NCI-H1417 (cell line): ENCODE data around the gene SCARF2.
A peak's percentile ranks its signal among the peaks of the same experiment; 100 is the strongest.
"Not testable (repeated sequence)": the region's sequence is repeated elsewhere in the genome, so short reads cannot be mapped to it uniquely, and the experiment has no call there.

Experiments used
- DNase-seq, 3 experiments: peaks; one replicate each; lab custom pipeline; 2025; lab: John Stamatoyannopoulos, UW

SCARF2 gene

DNA sequence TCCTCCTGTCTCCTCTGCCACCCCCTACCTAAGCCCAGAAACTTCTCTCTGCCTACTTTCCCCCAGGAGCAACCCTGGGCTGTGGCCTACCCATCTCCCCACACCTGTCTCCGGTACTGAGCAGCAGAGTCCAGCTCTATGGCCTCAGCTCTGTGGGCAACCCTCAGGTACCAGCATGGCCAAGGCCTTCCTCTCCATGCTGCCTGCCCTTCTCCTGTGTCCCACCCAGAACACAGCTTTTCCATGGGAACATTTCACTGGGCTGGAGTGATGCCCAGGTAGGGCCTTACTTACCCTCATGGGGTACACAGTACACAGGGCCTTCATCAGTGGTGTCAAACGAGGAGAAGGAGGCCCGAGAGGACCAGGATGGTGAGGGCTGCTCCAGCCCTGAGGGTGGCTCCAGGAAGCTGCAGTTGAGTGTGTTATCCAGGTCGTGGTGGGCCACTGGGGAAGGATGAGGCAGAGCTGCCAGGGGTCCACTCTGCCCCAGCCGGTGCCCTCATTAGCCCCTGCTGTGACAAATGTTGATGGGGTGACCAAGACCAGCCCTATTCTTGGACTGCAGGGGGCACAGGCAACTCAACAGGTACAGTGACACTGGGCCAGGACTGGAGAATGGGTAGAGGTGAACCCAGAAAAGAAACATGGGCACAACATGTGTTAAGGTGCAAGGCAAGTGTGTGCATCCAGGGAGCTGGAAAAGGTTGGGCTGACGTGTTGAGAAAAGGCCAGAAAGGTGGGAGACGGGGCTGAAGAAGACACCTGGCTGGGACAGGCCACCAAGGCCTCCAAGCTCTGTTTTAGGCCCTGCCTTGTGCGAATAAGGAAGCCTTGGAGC, 10.3 kb downstream of the SCARF2 start:
- no peak for DNase-seq

DNA sequence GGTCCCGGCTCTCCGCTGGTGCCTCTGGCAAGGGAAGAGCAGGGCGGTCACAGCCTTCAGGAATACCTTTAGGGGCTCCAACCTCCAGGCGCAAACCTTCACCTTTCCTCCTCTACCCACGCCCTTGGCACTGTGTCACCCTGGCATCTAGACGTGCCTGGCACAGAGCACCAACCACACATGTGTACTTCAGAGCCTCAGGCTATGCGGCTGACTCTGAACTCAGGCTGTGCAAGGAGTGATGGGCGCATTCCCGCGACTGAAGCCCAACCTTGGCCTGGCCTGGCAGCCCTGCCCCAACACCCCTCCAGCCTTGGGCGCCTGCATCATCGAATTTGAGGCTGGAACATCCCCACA, 11.4 kb downstream of the SCARF2 start:
- no peak for DNase-seq

DNA sequence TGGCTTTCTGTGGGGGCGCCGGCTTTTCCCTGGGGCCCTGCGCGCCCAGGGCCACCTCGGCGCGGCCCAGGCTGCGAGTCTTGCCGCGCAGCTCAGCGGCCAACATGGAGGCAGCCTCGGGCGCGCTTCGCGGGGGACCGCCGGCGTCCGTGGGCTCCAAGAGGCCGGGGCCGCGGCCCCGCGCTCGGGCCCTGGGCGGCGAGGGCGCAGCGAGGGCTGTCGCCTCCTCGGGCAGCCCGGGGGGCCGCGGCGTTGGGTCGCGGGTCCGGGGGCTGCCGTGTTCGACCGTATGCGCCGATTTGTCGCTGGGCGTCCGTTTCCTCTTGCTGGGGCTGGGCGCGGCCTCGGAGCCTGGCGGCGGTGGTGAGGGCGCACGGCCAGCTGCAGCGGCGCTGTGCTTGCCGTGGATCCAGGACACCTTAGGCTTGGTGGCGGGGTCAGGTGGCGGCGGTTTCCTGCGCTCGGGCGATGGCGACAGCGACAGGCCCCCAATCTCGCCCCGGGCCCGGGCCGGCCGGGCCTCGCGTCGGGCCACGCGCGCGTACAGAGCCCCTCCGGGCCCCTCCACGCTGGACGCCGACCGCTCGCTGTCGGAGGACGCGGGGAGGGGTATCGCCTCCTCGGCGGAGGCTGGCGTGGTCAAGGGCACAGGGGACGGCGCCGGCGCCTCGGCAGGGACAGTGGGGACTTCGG, 11.9 kb downstream of the SCARF2 start:
- DNase-seq = no peak

DNA sequence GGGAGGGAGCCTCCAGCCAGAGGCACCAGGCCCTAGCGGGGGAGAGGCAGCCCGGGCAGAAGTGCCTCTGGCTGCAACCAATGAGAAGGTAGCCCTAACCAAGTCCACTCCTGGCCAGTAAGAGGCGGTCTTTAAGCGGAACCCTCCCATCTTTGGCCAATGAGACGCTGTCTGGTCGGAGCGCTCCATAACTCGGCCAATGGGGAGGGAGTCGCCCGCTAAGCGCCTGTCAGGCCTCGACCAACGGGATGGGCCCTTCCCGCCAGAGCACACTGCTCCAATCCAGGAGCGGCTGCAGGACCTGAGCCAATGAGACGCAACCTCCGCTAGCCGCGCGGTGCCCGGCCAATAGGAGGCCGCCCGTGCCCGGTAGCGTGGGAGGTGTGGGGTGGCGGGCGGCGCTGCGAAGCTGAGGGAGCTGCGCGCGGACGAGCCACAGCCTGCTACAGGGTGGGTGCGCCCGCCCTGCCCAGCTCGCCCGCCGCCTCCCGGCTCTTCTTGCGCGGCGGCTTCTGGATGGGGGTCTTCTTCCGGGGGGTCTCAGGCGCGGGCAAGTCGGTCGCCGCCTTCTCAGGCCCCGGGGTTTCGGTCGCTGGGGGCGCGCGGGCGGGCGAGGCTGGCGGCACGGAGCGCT, 12.6 kb downstream of the SCARF2 start:
- DNase-seq = no peak

DNA sequence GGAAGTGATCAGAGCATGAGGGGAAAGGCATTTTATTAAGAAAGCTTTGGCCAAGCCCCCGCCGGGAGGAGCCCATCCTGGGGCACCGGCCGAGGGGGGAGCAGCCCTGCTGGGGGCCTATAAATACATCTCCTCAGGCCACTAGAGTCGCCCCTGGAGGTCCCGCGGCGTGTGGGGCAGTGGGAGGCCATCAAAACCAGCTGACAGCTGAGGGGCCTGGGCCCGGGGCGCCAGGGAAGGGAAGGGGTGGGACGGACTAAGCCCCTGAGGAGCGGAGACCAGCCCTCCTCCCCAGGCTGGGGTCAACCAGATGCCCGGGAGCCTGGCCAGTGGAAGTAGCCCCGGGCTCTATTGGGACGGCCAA, 13.1 kb downstream of the SCARF2 start:
- DNase-seq = no peak

DNA sequence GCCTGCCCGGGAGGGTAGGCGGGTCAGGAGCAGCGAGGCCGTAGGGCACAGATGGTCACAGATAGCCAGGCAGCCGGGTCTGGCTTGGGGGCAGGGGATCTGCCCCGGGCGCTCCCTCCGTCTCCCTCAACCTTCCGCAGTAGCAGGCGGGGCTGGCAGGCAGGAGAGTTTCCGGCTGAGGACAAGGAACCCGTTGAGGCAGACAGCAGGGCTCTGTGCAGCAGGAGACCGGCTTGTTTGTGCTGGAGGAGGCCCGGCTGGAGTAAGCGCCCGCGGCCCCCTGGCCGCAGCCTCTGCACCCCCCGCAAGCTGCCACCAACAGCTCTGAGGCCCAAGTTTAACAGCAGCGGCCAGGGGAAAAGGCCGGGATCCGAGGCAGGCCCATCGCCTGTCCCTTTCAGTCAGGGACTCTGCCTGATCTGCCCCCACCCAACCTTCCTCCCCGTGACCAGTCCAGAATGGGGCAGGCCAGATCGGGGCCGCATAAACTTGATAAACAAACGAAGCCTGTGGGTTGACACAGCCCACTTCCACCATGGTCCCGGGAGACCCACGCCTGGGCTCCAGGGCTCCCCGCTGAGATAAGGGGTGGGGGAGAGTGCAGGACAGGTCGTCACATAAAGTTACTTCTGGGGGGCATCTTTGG, 13.6 kb downstream of the SCARF2 start:
- no peak for DNase-seq

DNA sequence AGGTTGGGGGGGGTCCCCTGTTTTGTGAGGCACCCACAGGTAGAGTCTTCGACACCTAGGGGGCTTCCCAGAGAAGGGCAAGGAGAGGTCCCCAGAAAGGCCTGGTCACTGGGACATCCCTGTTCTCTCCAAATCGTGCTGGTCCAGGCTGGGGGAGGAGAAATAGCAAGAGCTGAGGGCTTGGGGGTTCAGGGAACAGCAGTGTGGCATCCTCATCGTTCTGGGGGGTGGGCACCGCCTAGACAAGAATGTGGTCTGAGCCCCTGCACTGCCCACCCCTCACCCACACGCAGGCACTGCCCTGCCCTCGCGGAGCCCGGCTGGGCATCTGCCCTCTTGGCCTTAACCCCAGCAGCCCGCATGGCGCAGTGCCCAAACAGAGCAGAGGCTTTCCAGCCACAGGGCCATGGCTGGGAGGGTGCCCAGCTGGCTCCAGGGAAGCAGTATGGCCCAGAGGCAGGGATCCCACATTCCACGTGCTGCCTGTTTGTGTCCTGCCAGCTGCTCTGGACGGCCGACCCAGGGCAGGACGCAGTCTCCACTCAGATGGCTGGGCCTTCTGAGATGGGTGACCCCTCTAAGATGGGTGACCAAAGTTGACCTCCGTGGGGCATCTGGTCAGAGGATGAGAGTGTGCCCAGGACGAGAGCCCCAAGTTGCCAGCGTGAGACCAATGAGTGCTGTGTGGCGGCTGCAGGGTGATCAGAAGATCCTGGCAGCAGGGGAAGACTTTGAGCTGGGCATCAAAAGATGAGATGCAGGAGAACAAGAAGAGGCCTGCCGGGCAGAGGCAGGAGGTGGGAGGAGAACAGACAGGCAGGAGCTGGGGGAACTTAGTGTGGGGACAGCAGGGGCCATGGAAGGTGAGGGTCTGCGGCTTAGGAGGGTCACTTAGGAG, 14.4 kb downstream of the SCARF2 start:
- DNase-seq = no peak

DNA sequence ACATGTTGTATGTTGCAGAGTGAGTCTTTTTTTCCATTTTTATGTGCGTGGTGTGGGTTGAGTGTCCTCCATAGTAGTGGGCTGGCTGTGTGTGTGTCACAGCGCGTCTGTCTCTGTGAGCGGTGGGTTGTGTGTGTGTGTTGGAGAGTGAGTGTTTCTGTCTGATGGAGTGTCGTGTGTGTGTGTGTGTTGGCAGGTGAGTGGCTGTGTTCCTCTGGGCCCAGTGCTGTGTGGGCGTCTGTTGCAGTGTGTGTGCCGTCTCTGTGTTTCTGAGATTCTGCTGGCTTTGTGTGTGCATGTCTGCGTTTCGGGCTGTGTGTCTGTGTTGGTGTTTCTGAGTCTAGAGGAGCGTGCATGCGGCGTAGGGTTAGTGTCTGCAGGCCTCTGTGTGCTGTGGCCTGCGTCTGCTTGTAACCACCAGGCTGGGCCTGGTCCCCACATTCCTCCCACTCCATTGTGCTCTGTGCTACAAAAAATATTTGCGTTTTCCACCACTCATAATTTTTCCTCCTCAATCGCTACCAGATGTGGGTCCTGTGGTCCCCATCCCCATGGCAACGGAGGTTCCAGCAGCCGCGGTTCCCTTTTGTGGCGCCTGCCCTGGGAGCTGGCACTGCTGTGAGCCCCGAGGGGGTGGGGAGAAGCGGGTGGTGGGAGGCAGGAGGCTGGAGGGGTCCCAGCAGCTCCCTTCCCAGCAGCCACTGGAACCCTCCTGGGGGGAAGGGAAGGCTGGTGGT, 15.2 kb downstream of the SCARF2 start:
- DNase-seq = peak in 2 of 3 experiments; percentile 22 to 62

DNA sequence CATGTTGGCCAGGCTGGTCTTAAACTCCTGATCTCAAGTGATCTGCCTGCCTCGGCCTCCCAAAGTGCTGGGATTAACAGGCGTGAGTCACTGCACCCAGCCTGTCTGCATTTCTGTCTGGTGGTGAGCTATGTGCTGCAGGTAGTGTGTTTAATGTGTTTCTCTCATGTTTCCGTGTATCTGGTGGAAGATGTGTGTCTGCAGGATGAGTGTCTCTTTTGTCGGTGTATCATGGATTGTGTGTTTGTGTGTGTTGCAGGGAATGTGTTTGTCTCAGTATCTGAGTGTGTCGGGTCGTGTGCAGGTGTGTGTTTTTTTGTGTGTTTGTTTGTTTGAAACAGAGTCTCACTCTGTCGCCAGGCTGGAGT, 16.1 kb downstream of the SCARF2 start:
- no peak for DNase-seq

DNA sequence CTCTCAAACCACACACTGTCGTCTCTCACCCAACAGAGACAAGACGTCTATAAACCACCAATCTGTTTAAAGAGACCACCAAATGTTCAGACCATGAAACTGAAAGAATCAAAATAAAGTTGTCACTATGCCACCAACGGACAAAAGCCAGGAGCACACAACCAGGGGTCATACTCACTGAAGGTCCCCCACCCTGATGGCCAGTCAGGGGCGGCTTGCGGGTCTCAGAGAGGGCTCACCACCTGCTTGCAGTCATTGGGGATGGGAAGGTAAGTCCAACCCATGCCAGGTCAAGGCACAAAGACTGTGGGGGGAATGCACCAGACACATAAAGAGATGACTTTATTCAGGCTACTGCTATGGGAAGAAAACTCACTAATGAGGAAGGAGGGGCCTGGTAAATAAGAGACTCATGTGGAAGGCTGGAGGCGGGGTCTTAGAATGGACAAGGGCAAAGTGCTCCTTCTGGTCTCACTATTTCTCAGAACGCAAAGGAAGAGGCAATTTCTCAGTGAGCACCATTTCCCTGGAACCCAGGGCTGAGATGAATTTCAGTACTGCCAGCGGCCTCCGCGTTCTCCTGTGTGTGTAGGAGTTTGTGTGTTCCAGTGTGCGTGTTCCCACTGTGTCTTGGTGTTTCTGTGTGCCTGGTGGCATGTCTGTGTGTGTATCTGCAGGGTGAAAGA, 17.3 kb downstream of the SCARF2 start:
- DNase-seq = no peak

DNA sequence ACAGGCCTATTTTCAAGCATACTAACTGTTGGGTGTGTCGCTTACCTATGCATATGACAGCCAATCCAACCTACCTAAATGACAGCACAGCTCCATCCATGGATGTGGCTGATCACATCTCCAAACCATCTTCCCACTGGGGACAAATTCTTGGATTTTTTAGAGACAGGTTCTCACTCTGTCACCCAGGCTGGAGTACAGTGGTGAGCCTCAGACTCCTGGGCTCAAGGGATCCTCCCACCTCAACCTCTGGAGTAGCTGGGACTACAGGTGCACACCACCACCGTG, 18.0 kb downstream of the SCARF2 start:
- no peak for DNase-seq

DNA sequence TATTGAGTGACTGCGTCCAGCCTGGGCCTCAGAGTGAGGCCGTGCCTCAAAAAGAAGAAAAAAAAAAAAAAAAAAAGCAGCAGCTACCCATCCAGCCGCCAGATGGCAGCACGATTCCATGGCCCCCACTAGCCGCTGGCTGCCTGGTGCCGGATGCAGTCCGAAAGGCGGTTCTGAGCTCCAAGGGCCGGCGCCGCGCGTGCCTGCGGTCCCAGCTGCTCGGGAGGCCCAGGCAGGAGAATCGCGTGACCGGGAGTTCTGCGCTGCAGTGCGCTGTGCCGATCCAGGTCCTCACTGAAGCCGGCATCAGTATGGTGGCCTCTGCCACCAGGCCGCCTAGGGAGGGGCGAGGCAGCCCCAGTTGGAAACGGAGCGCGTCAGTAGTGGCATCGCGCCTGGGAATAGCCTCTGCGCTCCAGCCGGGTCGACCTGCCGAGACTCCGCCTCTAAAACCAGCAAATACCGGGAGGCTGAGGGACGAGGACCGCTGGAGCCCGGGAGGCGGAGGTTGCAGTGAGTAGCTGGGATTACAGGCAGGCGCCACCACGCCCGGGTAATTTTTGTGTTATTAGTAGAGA, 19.3 kb downstream of the SCARF2 start:
- DNase-seq = peak; percentile 49 to 77 (median 62)

DNA sequence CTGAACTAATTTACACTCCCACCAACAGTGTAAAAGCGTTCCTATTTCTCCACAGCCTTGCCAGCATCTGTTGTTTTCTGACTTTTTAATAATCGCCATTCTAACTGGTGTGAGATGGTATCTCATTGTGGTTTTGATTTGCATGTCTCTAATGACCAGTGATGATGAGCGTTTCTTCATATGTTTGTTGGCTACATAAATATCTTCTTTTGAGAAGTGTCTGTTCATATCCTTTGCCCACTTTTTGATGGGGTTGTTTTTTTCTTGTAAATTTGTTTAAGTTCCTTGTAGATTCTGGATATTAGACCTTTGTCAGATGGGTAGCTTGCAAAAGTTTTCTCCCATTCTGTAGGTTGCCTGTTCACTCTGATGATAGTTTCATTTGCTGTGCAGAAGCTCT, 21.9 kb downstream of the SCARF2 start:
- not testable (repeated sequence) for DNase-seq

DNA sequence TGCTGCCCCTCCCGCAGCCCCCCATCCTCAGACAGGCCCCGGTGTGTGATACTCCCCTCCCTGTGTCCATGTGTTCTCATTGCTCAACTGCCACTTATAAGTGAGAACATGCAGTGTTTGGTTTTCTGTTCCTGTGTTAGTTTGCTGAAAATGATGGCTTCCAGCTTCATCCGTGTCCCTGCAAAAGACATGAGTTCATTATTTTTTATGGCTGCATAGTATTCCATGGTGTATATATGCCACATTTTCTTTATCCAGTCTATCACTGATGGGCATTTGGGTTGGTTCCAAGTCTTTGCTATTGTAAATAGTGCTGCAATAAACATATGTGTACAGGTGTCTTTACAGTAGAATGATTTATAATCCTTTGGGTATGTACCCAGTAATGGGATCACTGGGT, 22.4 kb downstream of the SCARF2 start:
- not testable (repeated sequence) for DNase-seq

DNA sequence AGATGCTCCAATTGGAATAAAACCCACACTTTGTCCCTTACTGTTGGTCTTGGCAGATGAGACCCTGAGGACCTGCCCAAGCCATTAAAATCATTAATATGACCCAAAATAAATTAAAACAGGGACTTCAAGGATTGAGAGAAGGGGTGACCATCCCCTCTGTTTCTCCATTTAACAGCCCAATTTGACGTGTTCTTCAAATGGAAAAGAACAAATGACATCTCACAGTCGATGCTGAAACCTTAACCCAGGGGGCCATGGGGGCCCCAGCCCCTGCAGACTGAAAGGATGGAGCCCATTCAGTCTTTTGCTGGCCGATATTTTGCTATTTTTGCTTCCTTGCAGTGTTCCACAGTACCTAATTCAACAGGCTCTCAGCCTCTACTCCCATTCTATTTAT, 23.2 kb downstream of the SCARF2 start:
- no peak for DNase-seq

DNA sequence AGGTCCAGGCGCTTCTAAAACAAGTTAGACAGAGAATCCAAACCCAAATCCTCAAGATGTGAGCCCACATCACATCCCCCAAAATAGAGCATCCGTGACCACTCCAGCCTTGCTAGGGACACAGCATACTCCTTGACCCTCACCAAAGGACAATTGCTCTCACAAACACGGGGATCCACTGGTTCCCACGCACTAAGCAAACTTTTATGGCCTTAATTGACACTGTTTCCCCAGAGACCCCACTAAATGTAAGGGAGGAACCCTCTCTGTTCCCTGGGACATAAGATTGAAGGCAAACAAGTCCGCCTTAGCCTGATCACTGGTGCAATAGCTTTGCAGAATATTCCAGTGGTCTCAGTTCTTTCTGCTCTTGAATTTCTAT, 23.6 kb downstream of the SCARF2 start:
- DNase-seq = no peak

DNA sequence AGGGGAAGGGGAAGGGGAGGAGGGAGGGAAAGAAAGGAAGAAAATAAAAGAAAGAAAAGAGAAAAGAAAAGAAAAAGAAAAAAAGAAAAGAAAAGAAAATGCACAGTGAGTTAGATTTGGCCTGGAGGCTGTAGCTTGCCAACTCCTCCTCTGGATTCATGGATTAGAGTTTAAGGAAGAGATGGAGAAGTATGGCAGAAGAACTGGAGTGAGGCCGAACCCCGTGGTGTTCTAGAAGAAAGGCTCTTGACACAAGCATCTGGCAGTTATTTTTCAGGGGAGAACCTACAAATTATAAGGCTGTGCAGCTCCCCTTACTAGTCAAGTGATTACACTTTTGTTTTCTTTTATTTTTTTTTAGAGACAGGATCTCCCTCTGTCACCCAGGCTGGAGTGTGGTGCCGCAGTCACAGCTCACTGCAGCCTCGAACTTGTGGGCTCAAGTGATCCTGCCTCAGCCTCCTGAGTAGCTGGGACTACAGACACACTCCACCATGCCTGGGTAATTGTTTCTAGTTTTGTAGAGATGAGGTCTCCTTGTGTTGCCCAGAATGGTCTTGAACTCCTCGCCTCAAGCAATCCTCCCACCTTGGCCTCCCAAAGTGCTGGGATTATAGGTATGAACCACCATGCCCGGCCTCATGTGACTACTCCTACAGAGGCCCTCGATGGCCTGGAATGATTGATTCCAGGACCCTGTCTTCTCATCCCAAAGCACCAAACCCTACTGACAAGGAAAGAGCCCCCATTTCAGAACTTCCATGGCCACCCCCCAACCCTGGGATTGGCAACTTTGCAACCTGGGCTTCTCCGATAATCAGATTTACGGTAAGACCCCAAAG, 24.2 kb downstream of the SCARF2 start:
- DNase-seq = no peak

DNA sequence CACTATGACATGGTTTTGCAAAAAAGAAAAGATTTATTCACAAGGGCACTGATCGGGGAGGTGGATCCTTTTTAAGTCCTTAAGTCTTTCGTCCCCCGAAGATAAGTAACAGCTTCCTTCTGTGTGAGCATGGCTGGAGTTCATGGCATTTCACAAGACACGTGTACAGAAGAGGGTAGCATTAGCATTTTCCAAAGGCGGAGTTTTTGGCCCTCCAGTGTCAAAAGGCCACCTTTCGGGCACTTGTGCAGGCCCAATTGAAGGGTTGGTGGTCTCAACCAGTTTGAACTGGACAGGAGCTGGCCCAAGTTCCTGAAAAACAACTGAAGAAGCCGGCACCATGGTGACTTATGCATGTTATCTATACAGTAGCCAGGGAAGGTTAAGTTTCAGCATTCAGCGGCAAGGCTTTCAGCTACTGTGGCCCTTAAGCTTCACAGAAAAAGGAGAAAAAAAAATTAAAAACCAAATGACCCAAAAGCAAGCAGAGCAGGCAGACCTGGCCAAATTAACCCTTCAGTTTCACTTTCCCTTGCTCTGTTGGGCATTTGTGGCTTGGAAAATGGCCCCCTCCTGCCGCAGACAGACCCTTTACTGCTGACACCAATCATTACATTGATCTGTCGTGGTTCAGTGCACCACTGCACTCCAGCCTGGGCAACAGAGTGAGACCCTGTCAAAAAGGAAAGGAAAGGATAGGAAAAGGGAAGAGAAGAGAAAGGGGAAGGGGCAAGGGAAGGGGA, 25.0 kb downstream of the SCARF2 start:
- DNase-seq = no peak

DNA sequence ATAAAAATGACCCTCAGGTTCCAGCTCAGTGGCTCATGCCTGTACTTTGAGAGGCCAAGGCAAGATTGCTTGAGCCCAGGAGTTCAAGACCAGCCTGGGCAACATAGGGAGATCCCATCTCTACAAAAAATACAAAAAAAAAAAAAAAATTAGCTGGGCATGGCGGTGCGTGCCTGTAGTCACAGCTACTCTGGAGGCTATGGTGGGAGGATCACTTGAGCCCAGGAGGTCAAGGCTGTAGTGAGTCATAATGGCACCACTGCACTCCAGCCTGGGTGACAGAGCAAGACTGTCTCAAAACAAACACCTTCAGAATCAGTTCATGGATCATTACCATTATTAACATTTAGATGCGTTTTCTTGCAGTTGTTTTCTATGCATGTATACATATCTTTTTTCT, 28.2 kb downstream of the SCARF2 start:
- DNase-seq = not testable (repeated sequence)
